HepG2 (cell line): ENCODE data around the gene DDR1. TPM values are rescaled to one million over a fixed set of nuclear protein-coding genes. Genes with fewer than 3 reads are reported as not detected.

ENCODE experiments used
- CENPX ChIP-seq: sonication (generic); formaldehyde crosslinking; IDR thresholded peaks from 2 replicates; pipeline ENCODE4 v1.9.0; 2021; ENCODE audit warnings: mild to moderate bottlenecking, missing genetic modification reagents, moderate library complexity
- ERF ChIP-seq: IDR thresholded peaks from 2 replicates; pipeline ENCODE4 v1.6.1; 2018; ENCODE audit warnings: missing biosample characterization, missing genetic modification reagents
- MAX ChIP-seq: IDR thresholded peaks from 2 replicates; pipeline ENCODE4 v1.6.1; 2012; ENCODE audit warnings: inconsistent platforms
- MNT ChIP-seq: fragments of 450-650 bp; IDR thresholded peaks from 2 replicates; pipeline ENCODE4 v1.6.1; 2016
- NFIC ChIP-seq: IDR thresholded peaks from 2 replicates; pipeline ENCODE4 v1.6.1; 2012; ENCODE audit warnings: mild to moderate bottlenecking, low read length, inconsistent platforms
- SALL1 ChIP-seq: sonication (generic); formaldehyde crosslinking; IDR thresholded peaks from 2 replicates; pipeline ENCODE4 v1.8.0; 2022; ENCODE audit warnings: mild to moderate bottlenecking, missing genetic modification reagents
- SIN3A ChIP-seq: IDR thresholded peaks from 2 replicates; pipeline ENCODE4 v1.6.1; 2011; ENCODE audit warnings: low read depth, mild to moderate bottlenecking, control low read depth, low read length, borderline replicate concordance
- SMAD3 ChIP-seq: sonication (generic); formaldehyde crosslinking; IDR thresholded peaks from 2 replicates; pipeline ENCODE4 v1.4.0; 2020; ENCODE audit warnings: missing genetic modification reagents
- SMAD9 ChIP-seq: sonication (generic); formaldehyde crosslinking; IDR thresholded peaks from 2 replicates; pipeline ENCODE4 v1.5.1; 2020; ENCODE audit warnings: mild to moderate bottlenecking, missing genetic modification reagents
- ZGPAT ChIP-seq: IDR thresholded peaks from 2 replicates; pipeline ENCODE4 v1.6.1; 2016; ENCODE audit warnings: mild to moderate bottlenecking
- ZNF235 ChIP-seq: sonication (generic); formaldehyde crosslinking; IDR thresholded peaks from 2 replicates; pipeline ENCODE4 v1.8.1; 2023; ENCODE audit warnings: mild to moderate bottlenecking, missing genetic modification reagents, borderline replicate concordance
- ZNF280D ChIP-seq: sonication (generic); formaldehyde crosslinking; IDR thresholded peaks from 2 replicates; pipeline ENCODE4 v1.5.1; 2020; ENCODE audit warnings: mild to moderate bottlenecking, missing genetic modification reagents
- ZNF282 ChIP-seq: fragments of 450-650 bp; IDR thresholded peaks from 2 replicates; pipeline ENCODE4 v1.6.1; 2018; ENCODE audit not compliant: partially characterized antibody
- ZNF547 ChIP-seq: sonication (generic); formaldehyde crosslinking; IDR thresholded peaks from 2 replicates; pipeline ENCODE4 v1.5.1; 2020; ENCODE audit warnings: mild to moderate bottlenecking, missing genetic modification reagents
- ZNF567 ChIP-seq: sonication (generic); formaldehyde crosslinking; IDR thresholded peaks from 2 replicates; pipeline ENCODE4 v1.8.1; 2023; ENCODE audit warnings: mild to moderate bottlenecking, missing genetic modification reagents, borderline replicate concordance
- ZNF570 ChIP-seq: sonication (generic); formaldehyde crosslinking; IDR thresholded peaks from 2 replicates; pipeline ENCODE4 v1.4.0; 2020; ENCODE audit warnings: mild to moderate bottlenecking, missing genetic modification reagents, borderline replicate concordance
- ZNF574 ChIP-seq: sonication (generic); formaldehyde crosslinking; IDR thresholded peaks from 2 replicates; pipeline ENCODE4 v1.4.0; 2020; ENCODE audit warnings: missing genetic modification reagents
- ZNF777 ChIP-seq: sonication (generic); formaldehyde crosslinking; IDR thresholded peaks from 2 replicates; pipeline ENCODE4 v1.4.0; 2020; ENCODE audit warnings: missing genetic modification reagents
- ZNF839 ChIP-seq: sonication (generic); formaldehyde crosslinking; IDR thresholded peaks from 2 replicates; pipeline ENCODE4 v1.4.0; 2020; ENCODE audit warnings: missing genetic modification reagents, mild to moderate bottlenecking, borderline replicate concordance
- polyA plus RNA-seq, 8 experiments: library from polyadenylated mRNA; depleted of rRNA in 3 of 8; stranded (reverse) in 7 of 8; unstranded in 1 of 8; fragments of >200 nt; fragmentation: Illumina TruSeq in 4 of 8; extraction: Trizol in 4 of 8; gene quantifications; 2 replicates each; pipeline versions ENCODE4 v1.2.1 to v1.2.3, GENCODE V29; 2011 to 2016; ENCODE audit warnings: low read depth in 4 of 8, missing spikeins in 1 of 8, mixed read lengths in 1 of 8; ENCODE audit not compliant: insufficient read depth in 1 of 8
- total RNA-seq, 5 experiments: library from RNA; depleted of rRNA; stranded (reverse); fragments of >200 nt; fragmentation: Illumina TruSeq; extraction: Trizol; gene quantifications; 2 replicates each; pipeline ENCODE4 v1.2.3, GENCODE V29; 2016; ENCODE audit warnings: low read depth in 1 of 5

Gene DDR1
- total and polyA plus RNA-seq, 2 of the 13 experiments (the other 11 are each of a cell fraction or from before 2014, with no cell fraction given) = 16.7 to 20.2 TPM

- no peak for TF ChIP-seq ZNF235 (CRISPR knock-in tag)
- no peak for TF ChIP-seq MNT
- no peak for TF ChIP-seq SMAD3 (CRISPR knock-in tag)
- TF ChIP-seq ZNF574 (CRISPR knock-in tag) = 0 out of 2 replicates have a peak, but pooled peaks have one; percentile 37
- no peak for TF ChIP-seq ZNF547
- TF ChIP-seq MAX = peak; percentile 27; the same call in 1 of the 2 replicates
- no peak for TF ChIP-seq NFIC
- TF ChIP-seq ZNF839 (CRISPR knock-in tag) = peak; percentile 22; the same call in 1 of the 2 replicates
- TF ChIP-seq SIN3A = peak; percentile 25; the same call in 1 of the 2 replicates
- TF ChIP-seq SALL1 = no peak; the same call in 1 of the 2 replicates
- TF ChIP-seq ZGPAT (CRISPR knock-in tag) = no peak
- no peak for TF ChIP-seq SMAD9 (CRISPR knock-in tag)
- no peak for TF ChIP-seq CENPX (CRISPR knock-in tag)
- TF ChIP-seq ZNF282 = no peak
- TF ChIP-seq ZNF777 = no peak
- TF ChIP-seq ERF = no peak
- TF ChIP-seq ZNF567 = no peak
- TF ChIP-seq ZNF280D (CRISPR knock-in tag) = no peak
- TF ChIP-seq ZNF570 = no peak
These were observed 1.3 kb upstream of the DDR1 start (continued) for GRCh38 chr6:30882759-30883684.
